GM15510 (cell line): Measurements from ENCODE around the gene CFAP90.

Source experiments
- POLR2A ChIP-seq: IDR thresholded peaks from 3 replicates; pipeline ENCODE4 v1.6.1; 2011; ENCODE audit warnings: borderline replicate concordance; ENCODE audit not compliant: insufficient read length; ENCODE audit errors: extremely low read depth

CFAP90 gene

GRCh38 chr5:7814816-7815215, 36.1 kb downstream of the CFAP90 start:
- no peak for TF ChIP-seq POLR2A

- TF ChIP-seq POLR2A: no peak
These were observed 37.4 kb downstream of the CFAP90 start for GRCh38 chr5:7813576-7813975.

DNA sequence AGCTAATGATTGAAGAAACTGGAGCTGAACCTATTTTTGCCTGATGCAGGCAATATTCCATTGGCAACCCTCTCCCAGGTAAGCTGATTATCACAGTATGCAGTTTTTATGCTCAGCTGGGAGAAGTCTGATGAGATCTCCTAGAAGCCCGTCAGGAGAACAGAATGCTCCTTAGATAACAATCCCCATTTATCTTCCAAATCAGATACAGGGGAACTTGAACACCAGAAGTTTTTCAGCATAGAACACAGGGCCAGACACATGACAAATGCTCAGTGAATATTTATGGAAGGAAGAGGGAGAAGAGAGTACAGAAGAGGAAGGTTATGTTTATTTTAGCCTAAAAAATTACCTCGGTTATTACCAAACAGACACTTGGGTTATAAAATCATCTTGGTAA, 37.9 kb downstream of the CFAP90 start:
- no peak for TF ChIP-seq POLR2A

DNA sequence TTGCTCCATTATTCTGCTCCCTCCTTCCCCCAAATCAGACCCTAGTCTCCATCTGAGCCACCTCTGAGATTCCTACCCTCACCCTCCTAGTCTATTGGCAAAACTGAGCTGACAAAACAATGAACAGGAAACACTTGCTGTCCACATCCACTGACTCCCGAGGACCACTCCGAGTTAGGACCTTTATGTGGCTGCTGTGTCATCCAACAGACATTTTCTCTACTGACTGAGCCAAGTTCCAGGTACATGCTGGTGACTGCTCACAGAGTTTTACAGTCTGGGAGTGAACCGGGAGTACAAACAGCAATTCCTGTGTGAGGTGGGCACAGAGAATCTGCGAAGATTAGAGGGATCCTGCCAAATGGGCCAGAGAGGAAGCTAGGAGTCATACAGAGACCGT, 39.2 kb downstream of the CFAP90 start:
- no peak for TF ChIP-seq POLR2A

DNA sequence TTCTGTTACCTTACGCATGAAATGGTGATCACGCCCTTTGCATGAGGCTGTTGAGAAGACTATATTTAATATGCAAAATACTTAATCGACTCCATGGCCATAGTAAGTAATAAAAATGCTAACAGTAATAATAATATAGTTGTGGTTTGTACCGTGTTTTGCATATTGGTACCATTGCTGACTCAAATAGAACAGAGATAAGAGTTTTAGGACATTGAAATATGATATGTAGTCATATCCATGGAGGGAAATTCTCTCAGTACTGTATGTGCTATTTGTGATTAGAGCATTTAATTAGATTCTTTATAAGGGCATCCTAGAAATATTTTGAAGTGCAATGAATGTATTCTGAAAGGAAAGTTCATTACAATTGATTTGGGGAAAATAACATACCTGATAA, 41.9 kb downstream of the CFAP90 start:
- TF ChIP-seq POLR2A: no peak

DNA sequence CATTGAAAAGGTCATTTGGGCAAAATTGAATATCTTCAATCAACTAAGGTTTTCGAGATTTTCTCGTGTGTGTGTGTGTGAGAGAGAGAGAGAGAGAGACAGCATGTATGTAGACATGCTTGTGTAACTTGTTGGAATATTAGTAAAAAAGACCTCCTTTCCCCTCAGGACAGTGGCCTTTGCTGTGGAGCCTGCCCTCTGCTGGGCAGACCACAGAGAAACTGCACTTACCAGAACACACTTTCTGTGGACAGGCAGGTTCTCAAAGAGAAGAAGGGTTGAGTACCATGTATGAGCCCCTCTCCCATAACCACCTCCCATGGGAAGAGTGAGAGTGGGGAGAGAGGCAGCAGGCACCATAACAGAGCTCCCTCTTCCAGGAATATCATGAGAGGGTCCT, 45.6 kb downstream of the CFAP90 start:
- TF ChIP-seq POLR2A: no peak

- no peak for TF ChIP-seq POLR2A
These were observed 47.0 kb downstream of the CFAP90 start for GRCh38 chr5:7803937-7804336.

DNA sequence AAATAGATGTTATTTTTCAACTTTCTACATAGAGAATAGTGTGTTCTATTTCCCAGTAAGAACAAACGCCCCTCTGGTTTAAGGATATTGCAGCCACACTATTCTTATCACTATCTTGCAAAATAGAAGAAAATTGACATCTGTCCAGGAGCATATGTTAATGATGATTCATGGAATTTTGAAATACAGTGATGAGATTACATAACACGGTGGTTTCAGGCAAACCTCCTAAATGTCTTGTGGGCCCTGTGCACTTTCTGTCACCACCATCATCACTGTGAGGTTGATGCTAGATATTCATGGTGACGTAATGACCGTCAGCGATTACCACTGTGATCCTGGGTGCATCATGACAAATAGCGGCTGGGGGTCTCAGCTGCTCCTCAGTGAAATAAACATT, 48.1 kb downstream of the CFAP90 start:
- TF ChIP-seq POLR2A: no peak

GRCh38 chr5:7801891-7802614, 48.9 kb downstream of the CFAP90 start:
- no peak for TF ChIP-seq POLR2A

- TF ChIP-seq POLR2A: no peak
These were observed 55.6 kb downstream of the CFAP90 start for GRCh38 chr5:7795306-7795705.

GRCh38 chr5:7794823-7795222, 56.1 kb downstream of the CFAP90 start:
- TF ChIP-seq POLR2A: no peak

DNA sequence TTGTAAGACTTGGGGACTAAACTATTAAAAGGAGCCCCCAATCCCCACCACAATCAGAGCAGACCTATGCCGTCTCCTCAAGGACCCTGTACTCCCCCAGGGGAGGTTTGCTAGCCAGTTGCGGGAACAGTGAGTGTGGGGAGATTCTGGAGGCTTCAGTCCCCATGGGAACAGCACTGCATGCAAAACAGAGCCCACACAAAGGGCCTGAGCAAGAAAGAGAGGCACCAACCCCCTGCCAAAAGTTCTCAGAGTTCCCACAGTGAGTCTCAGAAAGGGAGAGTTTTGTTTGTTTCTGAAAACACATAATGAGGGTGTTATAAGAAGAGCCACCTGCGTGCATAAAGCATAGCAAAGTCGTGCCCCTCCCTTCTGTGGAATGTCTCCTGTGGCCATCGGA, 56.6 kb downstream of the CFAP90 start:
- no peak for TF ChIP-seq POLR2A

DNA sequence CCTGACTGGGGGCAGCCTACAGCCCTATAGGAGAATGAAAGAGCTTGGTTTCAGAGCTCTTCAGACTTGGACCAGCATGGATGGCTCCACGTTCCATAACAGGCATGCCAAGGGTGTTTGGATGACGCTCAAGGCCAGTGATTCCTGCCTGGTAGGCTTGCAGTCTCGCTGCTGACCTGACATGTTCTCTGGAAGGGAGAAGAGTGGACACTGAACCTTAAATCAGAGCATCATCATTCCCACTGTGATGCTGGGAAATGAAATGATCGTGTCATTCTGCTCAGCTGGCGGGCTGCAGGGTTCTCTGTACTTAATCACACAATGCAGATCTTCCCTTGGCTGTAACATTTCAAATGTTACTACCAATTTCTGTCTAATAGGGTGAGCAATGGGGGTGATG, 57.0 kb downstream of the CFAP90 start:
- TF ChIP-seq POLR2A: no peak

- TF ChIP-seq POLR2A: no peak
These were observed 61.4 kb downstream of the CFAP90 start for GRCh38 chr5:7789567-7789966.

- no peak for TF ChIP-seq POLR2A
These were observed 63.2 kb downstream of the CFAP90 start for GRCh38 chr5:7787770-7788169.

DNA sequence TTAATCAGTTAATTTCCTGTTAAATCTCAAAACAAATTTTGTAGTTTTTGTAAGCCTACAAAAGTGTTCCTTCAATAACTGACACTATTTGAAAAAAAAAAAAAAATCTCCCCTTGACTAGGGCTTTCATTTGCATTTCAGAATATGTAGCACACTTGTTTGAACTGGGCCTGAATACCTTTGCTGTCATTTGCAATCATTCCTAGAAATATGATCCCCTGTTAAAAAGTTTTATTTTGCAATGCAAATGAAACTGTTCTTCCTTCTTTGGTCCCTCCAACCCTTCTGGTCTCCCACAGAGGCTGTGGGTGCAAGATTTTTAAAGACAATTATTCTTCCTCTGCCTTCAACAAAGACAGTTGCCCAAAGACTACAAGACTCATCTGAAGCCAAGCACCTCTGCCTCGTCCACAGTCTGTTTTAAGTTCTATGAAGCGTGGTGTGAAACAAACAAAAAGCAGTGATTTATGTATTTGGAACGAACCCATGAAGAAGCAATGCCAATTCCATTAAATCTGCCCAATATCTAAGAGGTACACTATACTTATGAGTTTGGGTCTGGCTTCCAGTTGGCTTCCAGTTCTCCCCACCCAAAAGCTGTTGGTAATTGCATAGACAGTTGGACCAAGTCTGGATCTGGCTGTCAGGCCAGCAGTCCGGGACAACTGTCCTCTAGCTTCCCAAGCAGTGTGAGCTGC, 66.1 kb downstream of the CFAP90 start:
- TF ChIP-seq POLR2A: no peak
